NCI-H1436 treated with DMSO at 0.1 percent for 48 hours (cell line): Measurements from ENCODE around the gene JSRP1.
"Not testable (repeated sequence)": the region's sequence is repeated elsewhere in the genome, so short reads cannot be mapped to it uniquely, and the experiment has no call there.

Source experiments
- DNase-seq: peaks from one replicate; lab custom pipeline; 2025; lab: John Stamatoyannopoulos, UW

The JSRP1 gene

GRCh38 chr19:2282062-2282861, 26.0 kb upstream of the JSRP1 start, which contains the start of gene PEAK3:
Gene PEAK3 (minus strand): TSS chr19:2282175. CDS start chr19:2280931, 1,244 bp downstream.
- DNase-seq, result no peak

GRCh38 chr19:2281265-2282061, 25.2 kb upstream of the JSRP1 start:
- DNase-seq, result not testable (repeated sequence)

GRCh38 chr19:2280633-2281264, 24.5 kb upstream of the JSRP1 start:
- DNase-seq, result no peak

GRCh38 chr19:2278459-2279158, 22.4 kb upstream of the JSRP1 start:
- no peak for DNase-seq

GRCh38 chr19:2277138-2277537, 20.9 kb upstream of the JSRP1 start:
- DNase-seq, result no peak

GRCh38 chr19:2276429-2276986, 20.3 kb upstream of the JSRP1 start:
- no peak for DNase-seq

GRCh38 chr19:2275588-2276428, 19.6 kb upstream of the JSRP1 start:
- no peak for DNase-seq

- no peak for DNase-seq
Observed at GRCh38 chr19:2274931-2275535, 18.8 kb upstream of the JSRP1 start.

- no peak for DNase-seq
Observed at GRCh38 chr19:2274185-2274711, 18.0 kb upstream of the JSRP1 start.

- DNase-seq, result peak; percentile 35
Observed at GRCh38 chr19:2273356-2274184, 17.4 kb upstream of the JSRP1 start.

GRCh38 chr19:2271234-2272103, 15.3 kb upstream of the JSRP1 start:
- no peak for DNase-seq

- DNase-seq, result no peak
Observed at GRCh38 chr19:2270423-2271233, 14.4 kb upstream of the JSRP1 start.

- no peak for DNase-seq
Observed at GRCh38 chr19:2270157-2270422, 13.9 kb upstream of the JSRP1 start.

GRCh38 chr19:2269244-2270156, 13.3 kb upstream of the JSRP1 start:
- peak; percentile 74 for DNase-seq

GRCh38 chr19:2268861-2269243, 12.6 kb upstream of the JSRP1 start:
- no peak for DNase-seq

- no peak for DNase-seq
Observed at GRCh38 chr19:2268480-2268830, 12.2 kb upstream of the JSRP1 start.
